Fibroblast of lung (primary cell): Measurements from ENCODE around the gene MYRFL. TPM values are rescaled to one million over a fixed set of nuclear protein-coding genes. Genes with fewer than 3 reads are reported as not detected.

Experiments
- DNase-seq, 2 donors: peaks; one replicate each; pipeline versions ENCODE4 v3.0.0 to v3.0.0-alpha.2; 2010; ENCODE audit warnings: low read depth in 2 of 2
- H2AFZ ChIP-seq: 2 replicates; pipeline ENCODE4 v1.5.1; 2012; ENCODE audit warnings: low read length, control low read depth, inconsistent platforms
- H3K27ac ChIP-seq: 2 replicates; pipeline ENCODE4 v1.5.1; 2011; ENCODE audit warnings: low read length, control low read depth; ENCODE audit not compliant: insufficient read depth
- H3K27me3 ChIP-seq: 2 replicates; pipeline ENCODE4 v1.5.1; 2011; ENCODE audit warnings: mild to moderate bottlenecking, low read length; ENCODE audit not compliant: control insufficient read depth, insufficient read depth
- H3K36me3 ChIP-seq: 2 replicates; pipeline ENCODE4 v1.5.1; 2011; ENCODE audit warnings: low read length; ENCODE audit not compliant: control insufficient read depth, insufficient read depth
- H3K4me1 ChIP-seq: 2 replicates; pipeline ENCODE4 v1.5.1; 2011; ENCODE audit warnings: low read length; ENCODE audit not compliant: control insufficient read depth, insufficient read depth; ENCODE audit errors: extremely low read depth
- H3K4me2 ChIP-seq: 2 replicates; pipeline ENCODE4 v1.5.1; 2011; ENCODE audit warnings: low read length, control low read depth; ENCODE audit not compliant: insufficient read depth; ENCODE audit errors: extremely low read depth
- H3K4me3 ChIP-seq, 4 experiments: fragments of 200-600 bp in 1 of 4; sonication (generic) in 1 of 4; replicated peaks in 1 of 4; 2 replicates each; pipeline ENCODE4 v1.5.1; 2011 to 2016; ENCODE audit warnings: low read length in 4 of 4, low read depth in 3 of 4, mild to moderate bottlenecking in 3 of 4, control low read depth in 2 of 4, inconsistent platforms in 1 of 4, mixed read lengths in 1 of 4; ENCODE audit not compliant: insufficient read depth in 1 of 4; ENCODE audit errors: control extremely low read depth in 1 of 4
- H3K79me2 ChIP-seq: 2 replicates; pipeline ENCODE4 v1.5.1; 2012; ENCODE audit warnings: mild to moderate bottlenecking, low read length, inconsistent platforms; ENCODE audit not compliant: control insufficient read depth, insufficient read depth
- H3K9ac ChIP-seq: 2 replicates; pipeline ENCODE4 v1.5.1; 2011; ENCODE audit warnings: mild to moderate bottlenecking, low read length, control low read depth; ENCODE audit not compliant: insufficient read depth
- H3K9me3 ChIP-seq: 2 replicates; pipeline ENCODE4 v1.5.1; 2012; ENCODE audit warnings: low read depth, low read length; ENCODE audit not compliant: control insufficient read depth, insufficient read depth
- H4K20me1 ChIP-seq: 2 replicates; pipeline ENCODE4 v1.5.1; 2011; ENCODE audit warnings: low read length; ENCODE audit not compliant: control insufficient read depth, insufficient read depth; ENCODE audit errors: extremely low read depth
- EZH2 ChIP-seq: IDR thresholded peaks from 2 replicates; pipeline ENCODE4 v1.5.1; 2012; ENCODE audit warnings: low read length, control low read depth, mild to moderate bottlenecking; ENCODE audit errors: missing control alignments
- polyA plus RNA-seq, 2 donors: library from polyadenylated mRNA; depleted of rRNA in 1 of 2; stranded (reverse) in 1 of 2; unstranded in 1 of 2; fragments of >200 nt; gene quantifications; 2 replicates each; pipeline ENCODE4 v1.2.1, GENCODE V29; 2011 to 2012; ENCODE audit warnings: missing spikeins in 1 of 2
- total RNA-seq: library from RNA; depleted of rRNA; stranded (reverse); fragments of >200 nt; gene quantifications from 2 replicates; pipeline ENCODE4 v1.2.1, GENCODE V29; 2014
- TF ChIP-seq, protein P1 (sequence below), 2 donors: IDR thresholded peaks in 1 of 2; conservative IDR thresholded peaks in 1 of 2; 1 replicate in 1 of 2; 2 replicates in 1 of 2; pipeline ENCODE4 v1.5.1; 2011 to 2012; ENCODE audit warnings: low read length in 2 of 2, control low read depth in 1 of 2, inconsistent platforms in 1 of 2, low read depth in 1 of 2, mild to moderate bottlenecking in 1 of 2

The MYRFL gene
- total and polyA plus RNA-seq, 2 donors (not counting 1 experiment from before 2014, with no cell fraction given): not detected

DNA sequence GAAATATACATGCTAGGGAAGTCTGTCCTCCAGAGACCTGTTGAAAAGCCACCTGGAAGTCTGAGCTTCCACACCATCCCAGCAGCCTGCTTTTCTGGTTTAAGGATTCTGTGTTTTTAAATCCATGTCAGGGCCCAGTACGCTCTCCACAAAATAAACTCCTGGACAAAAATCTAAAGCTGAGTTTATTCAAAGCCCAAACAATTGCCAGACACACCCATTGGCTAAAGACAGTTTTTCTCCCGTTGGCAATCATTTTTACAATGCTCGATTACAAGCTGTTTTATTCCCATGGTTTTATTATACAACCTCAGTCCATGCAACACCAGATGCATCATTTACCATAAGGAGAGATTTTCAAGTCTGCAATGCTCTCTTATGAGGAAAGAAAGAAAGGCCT, 94.5 kb downstream of the MYRFL start:
- Histone ChIP-seq H3K27ac (no peak overlapping the region), H3K27me3 (no peaks in the 10 kb centered on the region), H2AFZ (no peak overlapping the region), H3K79me2 (no peaks in the 10 kb centered on the region), H3K4me1 (no peaks in the 10 kb centered on the region), H3K9me3 (no peaks in the 10 kb centered on the region), H4K20me1 (no peaks in the 10 kb centered on the region), H3K4me3 (no peak overlapping the region), H3K4me2 (no peak overlapping the region), H3K9ac (no peak overlapping the region), H3K36me3 (no peaks in the 10 kb centered on the region)
- no peak for TF ChIP-seq EZH2
- TF ChIP-seq, protein P1, sequence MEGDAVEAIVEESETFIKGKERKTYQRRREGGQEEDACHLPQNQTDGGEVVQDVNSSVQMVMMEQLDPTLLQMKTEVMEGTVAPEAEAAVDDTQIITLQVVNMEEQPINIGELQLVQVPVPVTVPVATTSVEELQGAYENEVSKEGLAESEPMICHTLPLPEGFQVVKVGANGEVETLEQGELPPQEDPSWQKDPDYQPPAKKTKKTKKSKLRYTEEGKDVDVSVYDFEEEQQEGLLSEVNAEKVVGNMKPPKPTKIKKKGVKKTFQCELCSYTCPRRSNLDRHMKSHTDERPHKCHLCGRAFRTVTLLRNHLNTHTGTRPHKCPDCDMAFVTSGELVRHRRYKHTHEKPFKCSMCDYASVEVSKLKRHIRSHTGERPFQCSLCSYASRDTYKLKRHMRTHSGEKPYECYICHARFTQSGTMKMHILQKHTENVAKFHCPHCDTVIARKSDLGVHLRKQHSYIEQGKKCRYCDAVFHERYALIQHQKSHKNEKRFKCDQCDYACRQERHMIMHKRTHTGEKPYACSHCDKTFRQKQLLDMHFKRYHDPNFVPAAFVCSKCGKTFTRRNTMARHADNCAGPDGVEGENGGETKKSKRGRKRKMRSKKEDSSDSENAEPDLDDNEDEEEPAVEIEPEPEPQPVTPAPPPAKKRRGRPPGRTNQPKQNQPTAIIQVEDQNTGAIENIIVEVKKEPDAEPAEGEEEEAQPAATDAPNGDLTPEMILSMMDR (conservative IDR thresholded peaks at IDR 0.05 in 1 of 2, IDR thresholded peaks at IDR 0.05 in 1 of 2; ENCODE audit: low read depth in 1 of 2, low read length in 2 of 2): no peak
- DNase-seq: no peak

DNA sequence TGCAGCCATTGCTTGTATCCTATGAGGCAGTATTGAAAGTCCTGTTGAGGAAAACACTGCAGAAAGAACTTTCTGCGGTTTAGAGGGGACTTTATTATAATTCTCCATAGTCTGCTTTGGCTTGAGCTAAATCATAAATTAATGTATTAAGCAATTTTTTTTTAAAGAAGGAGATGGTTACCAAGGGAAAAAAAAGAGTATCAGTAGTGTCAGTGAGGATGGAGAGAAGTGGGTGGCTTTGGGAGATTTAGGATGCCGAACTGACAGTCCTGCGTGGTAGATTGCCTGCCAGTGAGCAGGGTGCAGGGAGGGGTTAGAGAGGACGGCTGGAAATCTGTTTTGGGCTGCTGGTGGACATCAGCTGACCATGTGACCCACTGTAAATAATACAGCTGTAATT, 96.8 kb downstream of the MYRFL start:
- no peak for DNase-seq
- H3K27me3 ChIP-seq: no peaks in the 10 kb centered on the region
- TF ChIP-seq EZH2: no peak
- TF ChIP-seq, protein P1 (conservative IDR thresholded peaks at IDR 0.05 in 1 of 2, IDR thresholded peaks at IDR 0.05 in 1 of 2; ENCODE audit: low read depth in 1 of 2, low read length in 2 of 2): no peak

DNA sequence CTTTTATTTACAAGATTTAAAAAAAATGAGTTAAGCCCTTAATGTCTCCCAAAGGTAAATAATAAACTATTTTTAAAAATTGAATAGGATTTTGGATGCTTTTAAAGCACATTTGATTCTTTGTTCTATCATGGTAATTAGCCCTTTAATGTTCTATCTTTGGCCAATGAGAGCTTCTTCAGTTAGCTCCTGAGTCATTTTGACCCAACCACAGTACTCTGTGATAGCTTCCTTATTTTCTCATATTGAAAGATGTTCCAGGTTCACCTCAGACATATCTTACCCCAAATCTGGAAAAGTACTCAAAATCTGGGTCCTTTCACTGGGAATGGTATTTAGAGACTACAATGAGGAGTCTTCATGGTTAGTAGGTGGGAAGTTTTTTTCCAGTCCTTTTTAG, 98.0 kb downstream of the MYRFL start:
- DNase-seq: no peak
- H3K4me2 ChIP-seq: no peak overlapping the region
- no peaks in the 10 kb centered on the region for H3K79me2 ChIP-seq
- H3K4me3 ChIP-seq: no peak overlapping the region
- no peaks in the 10 kb centered on the region for H4K20me1 ChIP-seq
- no peaks in the 10 kb centered on the region for H3K9me3 ChIP-seq
- TF ChIP-seq, protein P1 (conservative IDR thresholded peaks at IDR 0.05 in 1 of 2, IDR thresholded peaks at IDR 0.05 in 1 of 2; ENCODE audit: low read depth in 1 of 2, low read length in 2 of 2): no peak
- no peak for TF ChIP-seq EZH2
- H3K27me3 ChIP-seq: no peaks in the 10 kb centered on the region
- no peaks in the 10 kb centered on the region for H3K4me1 ChIP-seq
- H3K27ac ChIP-seq: no peak overlapping the region
- H3K9ac ChIP-seq: no peak overlapping the region
- no peak overlapping the region for H2AFZ ChIP-seq
- H3K36me3 ChIP-seq: no peaks in the 10 kb centered on the region

More for the DNA sequence above, 96.8 kb downstream of the MYRFL start:
- H3K27ac ChIP-seq: no peak overlapping the region
- H2AFZ ChIP-seq: no peak overlapping the region
- no peak overlapping the region for H3K4me3 ChIP-seq
- H3K4me1 ChIP-seq: no peaks in the 10 kb centered on the region
- H3K4me2 ChIP-seq: no peak overlapping the region
- no peaks in the 10 kb centered on the region for H4K20me1 ChIP-seq
- no peaks in the 10 kb centered on the region for H3K79me2 ChIP-seq
- no peak overlapping the region for H3K9ac ChIP-seq
- no peaks in the 10 kb centered on the region for H3K36me3 ChIP-seq
- no peaks in the 10 kb centered on the region for H3K9me3 ChIP-seq
